Hematopoietic multipotent progenitor cell treated with erythropoietin and hydrocortisone succinate and interleukin-3 and kit ligand, for 8 days (in vitro differentiated cells): ENCODE measurements around the gene ANO8.

Experiments
- DNase-seq: peaks from one replicate; pipeline ENCODE4 v3.0.0-alpha.2; 2015

Gene ANO8

DNA sequence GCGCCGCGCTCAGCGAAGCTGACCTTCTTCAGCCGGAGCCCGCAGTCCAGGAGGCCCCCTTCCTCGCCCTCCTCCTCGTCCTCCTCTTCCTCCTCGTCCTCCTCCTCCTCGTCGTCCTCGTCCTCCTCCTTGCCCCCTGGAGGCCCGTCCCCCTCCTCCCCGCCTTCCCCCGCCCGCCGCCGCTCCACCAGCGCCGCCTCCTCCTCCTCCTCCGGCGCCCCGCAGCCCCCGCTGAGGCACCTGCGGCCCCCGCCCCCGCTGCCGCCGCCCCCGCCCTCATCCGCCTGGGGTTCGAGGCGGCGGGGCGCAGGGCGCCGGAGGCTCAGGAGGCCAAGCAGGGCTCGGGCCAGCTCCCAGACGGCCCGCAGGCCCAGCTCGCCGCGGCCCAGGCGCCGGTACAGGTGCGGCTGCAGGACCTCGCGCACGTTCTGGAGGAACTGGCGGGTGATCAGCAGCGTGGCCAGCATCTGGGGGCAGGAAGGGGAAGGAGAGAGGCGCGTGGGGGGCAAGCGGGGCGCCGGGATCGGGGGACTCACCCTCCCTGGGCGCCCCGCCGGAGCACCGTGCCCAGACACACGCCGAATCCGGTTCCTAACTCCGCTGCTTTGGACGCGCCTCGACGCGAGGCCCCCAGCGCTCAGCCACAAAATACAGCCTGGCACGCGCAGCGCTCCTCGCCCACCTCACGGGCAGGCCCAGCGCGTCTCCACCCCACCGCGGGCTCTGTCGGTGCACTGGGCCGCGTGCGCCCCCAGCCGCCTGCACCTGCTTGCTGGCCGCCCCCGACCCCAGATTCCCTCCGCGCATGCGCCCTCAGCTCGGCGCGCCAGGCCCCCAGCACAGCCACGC is 5.9 kb downstream of the ANO8 start:
- no peak for DNase-seq

DNA sequence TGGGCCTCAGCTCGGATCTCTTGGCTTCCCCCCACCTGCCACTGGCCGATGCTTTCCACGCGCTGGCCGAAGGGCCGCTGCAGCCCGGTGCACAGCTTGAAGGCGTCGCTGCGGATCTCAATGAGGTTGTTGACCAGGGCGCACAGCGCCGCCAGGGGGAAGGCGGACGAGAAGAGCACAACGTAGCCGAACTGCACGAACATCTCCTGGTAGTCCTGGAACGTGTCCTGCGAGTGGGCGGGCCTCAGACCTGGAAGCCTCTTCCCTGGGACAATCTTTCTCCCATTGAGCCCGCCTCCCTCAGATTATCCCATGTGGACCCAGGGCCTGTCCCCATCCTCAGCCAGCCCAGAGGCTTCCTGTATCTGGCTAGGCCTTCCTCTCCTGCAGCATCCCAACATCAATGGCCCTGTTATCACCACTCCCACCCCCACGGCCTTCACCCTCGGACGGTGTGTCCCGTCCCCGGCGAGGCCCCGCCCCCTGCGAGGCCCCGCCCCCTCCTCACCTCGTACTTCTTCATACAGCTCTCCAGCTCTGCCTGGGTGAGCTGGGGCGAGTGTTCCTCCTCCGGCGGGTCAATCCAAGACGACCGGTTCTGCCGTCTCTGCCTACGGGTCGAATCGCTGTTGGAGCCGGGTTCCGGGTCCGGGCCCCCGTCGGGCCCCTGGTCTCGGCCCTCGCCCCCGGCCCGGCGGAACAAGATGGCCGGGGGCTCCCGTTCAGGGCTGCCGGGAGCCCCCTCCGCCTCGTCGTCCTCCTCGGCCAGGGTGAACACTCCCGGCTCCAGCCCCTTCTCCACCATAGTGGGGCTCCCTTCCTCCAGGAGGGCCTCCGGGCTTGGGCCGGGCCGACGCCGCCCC is 6.8 kb downstream of the ANO8 start:
- peak; percentile 37 for DNase-seq

DNA sequence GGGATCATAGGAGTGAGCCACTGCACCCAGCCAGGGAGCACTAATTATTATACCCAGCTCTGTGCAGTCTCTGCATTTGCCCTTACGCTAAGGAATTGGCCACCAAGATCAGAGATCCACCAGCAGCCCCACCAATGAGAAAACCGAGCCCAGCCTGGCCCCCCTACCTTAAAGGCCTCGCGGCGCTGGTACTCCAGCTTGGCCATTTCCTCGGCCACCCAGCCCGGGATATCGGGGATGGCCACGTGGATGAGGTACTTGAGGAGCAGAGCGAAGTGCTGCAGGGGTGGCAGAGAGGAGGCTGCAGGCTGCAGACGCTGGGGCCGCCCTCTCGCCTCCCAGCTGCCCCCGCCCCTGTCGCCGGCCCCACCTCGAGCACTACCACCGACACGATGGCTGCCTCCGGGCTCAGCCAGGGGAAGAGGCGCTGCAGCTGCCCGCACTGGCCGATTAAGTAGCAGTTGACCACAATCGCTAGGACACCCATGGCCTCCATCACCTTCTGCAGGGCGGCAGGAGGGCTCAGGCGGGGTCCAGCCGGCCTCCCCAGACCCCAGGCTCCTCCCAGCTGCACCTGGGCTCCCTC is 7.5 kb downstream of the ANO8 start:
- no peak for DNase-seq

DNA sequence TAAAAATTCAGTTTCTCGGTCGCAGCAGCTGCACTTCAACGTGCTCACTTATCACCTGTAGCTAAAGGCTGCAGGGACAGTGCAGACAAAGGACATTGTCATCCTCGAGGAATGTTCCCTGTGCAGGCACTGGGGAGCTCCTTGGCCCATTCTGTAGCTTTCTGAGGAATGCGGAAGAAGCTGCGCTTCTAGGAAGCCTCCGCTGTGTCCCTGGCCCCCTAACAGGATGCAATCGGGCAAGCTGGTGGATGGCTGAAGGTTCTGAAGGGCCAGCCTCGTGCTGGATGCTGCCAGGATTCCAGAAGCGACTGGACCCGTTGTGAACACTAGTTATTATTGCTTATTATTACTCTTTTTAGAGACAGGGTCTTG is 8.1 kb downstream of the ANO8 start:
- no peak for DNase-seq

DNA sequence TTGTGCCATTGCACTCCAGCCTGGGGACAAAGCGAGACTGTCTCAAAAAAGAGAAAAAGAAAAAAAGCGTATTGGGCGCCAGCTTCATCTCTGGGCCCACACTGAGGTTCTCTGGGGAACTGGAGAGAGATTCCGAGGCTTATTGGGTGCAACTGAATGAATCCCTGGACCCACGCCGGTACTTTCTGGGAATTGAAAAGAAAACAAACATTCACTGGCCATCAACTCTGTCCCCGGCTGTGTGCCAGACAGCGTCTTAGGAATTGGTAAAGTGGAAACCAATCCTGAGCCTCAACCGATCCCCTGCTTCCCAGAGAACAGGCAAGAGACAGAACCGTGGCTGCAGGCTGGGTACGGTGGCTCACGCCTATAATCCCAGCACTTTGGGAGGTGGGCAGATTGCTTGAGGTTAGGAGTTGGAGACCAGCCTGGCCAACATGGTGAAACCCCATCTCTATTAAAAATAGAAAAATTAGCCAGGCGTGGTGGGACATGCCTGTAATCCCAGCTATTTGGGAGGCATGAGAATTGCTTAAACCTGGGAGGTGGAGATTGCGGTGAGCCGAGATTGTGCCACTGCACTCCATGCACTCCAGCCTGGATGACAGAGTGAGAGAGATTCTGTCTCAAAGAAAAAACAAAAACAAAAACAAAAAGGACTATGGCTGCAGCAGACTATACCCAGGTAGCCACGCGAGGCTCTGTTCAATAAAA is 8.6 kb downstream of the ANO8 start:
- DNase-seq: no peak

DNA sequence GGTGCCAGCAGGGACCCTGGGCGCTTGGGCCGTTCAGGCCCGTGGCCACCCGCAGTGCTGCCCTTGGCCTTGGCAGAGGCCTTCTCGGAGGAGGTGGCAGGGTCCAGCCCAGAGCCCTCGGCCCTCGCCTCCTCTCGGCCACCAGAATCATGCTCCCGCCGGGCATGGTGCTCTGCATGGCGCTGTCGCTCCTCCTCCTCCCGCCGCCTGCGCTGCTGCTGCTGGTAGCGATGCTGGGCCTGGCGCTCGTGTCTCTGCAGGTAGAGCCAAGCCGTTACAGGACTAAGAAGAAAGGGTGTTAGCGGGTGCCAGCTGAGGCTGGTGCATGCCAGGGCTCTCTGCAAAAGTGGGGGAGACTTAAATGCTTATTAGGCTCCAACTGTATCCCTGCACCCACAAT is 9.5 kb downstream of the ANO8 start:
- no peak for DNase-seq

DNA sequence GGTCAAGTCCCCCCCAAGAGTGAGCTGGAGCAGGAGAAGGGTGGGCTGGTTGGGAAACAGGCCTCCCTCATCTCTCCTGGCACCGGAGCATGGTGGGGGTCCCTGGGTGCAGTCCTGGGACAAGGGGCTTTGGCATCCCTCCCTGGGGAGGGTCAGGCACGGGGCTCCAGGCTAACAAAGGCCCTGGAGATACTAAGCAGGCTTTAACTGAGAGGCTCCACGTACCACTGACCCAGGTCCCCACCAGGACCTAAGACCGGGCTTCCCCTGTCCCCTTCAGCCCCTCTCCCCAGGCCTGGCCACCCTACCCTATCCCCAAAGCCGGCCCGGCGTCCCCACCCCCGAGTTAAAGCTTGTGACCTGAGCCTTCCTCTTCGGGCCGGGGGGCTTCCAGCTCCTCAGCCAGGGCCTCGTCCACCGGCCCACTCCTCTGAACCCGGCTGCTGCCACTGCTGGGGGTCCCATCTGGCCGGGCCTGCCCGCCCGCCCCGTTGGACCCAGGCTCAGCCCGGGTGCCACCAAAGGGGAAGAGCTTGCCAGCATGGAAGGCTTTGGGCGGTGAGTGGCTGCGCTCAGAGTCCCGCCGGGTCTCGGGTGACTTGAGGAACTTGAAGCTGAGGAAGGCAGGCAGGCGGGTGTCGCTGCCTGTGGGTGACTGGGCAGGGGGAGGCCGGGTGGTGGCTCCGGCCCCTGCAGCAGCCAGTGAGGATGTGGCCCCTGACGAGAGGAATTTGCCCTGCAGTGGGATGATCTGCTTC is 10.1 kb downstream of the ANO8 start:
- DNase-seq: no peak

DNA sequence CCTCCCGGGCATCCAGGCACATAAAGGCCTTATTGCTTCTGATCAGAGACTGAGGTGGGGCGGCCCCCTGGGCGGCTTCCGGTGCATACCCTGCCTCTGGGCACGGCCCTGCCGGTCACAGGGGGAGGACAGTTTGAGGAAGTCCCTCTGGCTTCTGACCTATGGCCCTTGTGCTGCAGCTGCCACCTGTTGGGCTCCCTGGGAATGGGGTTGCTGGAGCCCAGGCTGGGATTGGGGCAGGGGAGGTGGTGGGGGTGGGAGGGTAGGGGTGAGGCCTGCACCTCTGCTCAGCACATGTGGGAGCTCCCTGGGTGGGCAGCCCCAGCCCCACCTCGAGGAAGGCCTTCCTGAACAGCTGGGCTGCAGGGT is 10.7 kb downstream of the ANO8 start:
- DNase-seq: peak; percentile 27

DNA sequence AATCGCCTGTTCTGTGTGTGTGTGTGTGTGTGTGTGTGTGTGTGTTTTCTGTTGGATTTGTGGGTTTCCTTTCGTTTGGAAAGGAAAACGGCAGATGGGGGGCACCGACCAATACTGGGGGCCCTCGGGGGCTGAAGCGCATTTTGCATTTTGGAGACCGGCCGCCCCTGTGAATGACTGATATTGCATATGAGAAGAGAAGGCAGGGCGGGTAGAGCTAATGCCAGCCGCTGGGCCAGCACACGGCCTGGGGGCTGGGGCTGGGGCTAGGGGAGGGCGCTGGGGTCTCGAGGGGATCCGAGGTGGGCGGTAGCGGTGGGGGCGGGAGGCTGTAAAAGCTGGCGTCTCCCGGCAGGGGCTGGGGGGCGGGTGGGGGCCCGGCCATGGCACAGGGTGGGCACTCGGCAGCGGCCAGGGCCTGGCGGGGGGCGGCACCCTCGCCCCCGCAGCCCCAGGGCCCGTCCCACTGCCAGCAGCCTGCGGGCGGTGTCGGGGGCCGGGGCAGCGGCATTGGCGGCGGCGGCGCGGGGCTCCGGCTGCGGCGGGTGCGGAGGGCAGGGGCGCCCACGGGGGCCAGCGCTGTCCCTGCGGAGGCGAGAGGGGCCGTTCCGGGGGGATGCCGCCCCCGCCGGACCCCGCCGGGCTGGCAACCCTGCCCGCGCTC is 11.2 kb downstream of the ANO8 start:
- no peak for DNase-seq

DNA sequence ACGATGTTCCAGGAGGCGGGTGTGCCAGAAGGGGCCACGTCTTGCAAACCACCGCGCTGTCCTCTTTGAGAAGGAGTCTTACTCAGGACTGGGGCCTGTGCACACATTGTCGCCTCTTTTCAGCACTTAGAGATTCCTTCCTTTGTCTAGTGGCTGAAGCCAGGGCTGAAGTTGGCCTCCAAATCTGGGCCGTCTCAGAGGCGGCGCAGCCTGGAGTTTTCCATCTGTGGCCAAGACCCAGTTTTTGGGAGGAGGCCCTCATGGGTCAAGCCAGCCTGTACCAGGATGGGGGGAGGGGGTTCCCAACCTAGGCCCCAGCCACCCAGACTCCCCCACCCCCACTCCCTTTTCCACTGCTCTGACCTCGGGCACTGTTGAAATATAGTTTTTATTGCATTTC is 11.8 kb downstream of the ANO8 start:
- DNase-seq: no peak

DNA sequence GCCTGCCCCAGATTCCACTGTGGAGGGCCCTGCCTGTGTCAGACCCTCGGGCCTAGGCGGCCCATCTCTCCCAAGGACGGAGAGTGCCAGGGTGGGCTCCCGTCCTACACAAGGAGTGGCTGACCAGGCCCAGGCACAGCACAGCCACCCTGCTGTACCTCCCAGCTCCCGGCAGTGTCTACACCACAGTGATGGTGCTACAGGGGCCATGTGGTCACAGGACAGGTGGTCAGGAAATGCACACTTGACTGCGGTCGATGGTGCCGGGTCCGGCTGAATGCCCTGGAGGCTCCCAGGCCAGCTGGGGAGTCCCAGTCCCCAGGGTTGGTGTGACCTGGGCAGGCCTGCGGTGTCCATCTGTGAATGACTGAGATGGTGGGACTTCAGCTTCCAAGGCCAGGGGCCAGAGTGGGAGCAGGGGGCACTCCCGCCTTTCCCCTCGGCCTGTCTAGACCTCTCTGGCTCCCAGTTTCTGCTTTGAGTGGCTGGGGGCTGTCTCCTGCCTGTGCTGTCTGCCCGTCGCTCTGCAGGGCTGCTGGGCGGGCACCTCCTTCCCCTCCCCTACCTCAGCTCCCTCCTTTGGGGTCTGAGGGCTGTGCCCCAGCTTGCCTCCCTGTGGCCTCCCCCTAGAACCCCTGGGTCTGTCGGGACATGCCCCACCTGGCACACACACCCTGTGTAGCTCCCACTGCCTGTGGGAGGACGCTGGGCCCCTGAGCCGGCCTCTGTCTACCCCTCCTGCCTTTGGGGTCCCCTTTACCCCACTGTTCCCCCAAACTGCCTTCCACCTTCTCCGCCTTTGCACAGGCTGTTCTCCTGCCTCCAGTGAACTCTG is 12.8 kb downstream of the ANO8 start:
- DNase-seq: no peak

DNA sequence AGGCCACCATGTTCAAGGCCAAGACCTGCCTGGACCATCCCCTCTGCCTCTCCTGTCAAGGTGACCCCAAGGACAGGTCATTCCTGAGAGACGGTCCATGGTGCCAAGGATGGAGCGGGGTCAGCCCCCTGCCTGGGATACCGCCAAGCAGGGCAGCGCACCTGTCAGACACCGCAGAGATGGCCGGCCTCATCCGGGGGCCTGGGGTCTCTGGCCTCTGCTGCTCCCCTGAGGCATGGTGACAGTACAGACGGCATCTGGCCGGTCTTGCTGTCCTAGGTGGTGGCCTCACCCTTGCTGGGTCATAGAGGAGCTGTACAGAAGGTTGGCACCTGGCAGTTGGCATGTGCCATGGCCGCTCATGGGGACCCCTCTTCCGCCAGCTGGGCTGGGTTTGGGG is 14.2 kb downstream of the ANO8 start:
- no peak for DNase-seq

DNA sequence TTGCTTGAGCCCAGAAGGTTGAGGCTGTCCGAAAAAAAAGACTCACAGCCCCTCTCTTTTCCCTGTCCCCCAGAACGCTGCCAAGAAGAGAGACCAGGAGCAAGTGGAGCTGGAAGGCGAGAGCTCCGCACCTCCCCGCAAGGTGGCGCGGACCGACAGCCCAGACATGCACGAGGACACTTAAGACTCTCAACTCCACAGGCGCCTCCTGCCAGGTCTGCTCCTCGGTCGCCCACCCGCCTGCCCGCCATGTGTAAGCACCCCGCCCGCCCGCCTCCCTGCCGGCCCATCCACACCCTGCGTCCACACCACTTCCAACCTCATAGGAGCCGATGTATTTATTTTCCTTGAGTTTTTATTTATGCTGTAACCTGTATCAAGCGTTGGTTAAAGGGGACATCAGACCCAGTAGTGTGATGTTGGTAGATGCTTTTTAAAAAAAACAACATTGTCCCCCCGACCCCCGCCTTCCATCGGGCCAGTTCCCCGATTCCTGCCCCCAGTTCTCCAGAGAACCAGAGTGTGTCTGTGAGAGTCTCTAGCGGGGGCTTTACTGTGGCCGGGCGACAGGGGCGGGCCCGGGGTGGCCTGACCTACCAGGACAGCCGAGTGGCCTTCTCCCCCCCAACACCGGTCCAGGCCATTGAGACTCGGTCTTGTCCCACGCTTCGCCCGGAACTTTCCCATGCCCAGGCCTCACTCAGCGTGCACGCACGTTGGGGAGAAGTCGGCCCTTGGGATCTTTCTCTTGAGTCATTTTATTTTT is 15.0 kb downstream of the ANO8 start:
- DNase-seq: no peak

DNA sequence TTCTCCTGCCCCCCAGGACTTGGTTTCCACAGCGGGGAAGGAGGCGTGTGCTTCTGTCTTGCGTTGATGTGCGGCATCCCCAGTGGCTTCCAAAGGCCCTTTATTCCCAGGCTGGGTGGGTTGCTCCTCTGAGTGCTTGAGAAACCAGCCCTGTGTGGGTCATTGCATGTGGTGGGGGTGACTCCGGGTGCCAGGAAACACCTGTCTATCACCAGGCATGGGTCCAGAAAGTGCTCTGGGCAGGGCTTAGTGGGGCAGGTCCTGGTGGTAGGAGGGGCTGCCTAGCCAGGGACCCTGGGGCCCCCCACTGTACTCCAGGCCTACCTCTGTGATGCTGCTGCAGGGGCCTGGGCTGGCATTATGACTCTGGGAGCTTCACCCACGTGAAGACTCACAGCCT is 15.7 kb downstream of the ANO8 start:
- DNase-seq: no peak

DNA sequence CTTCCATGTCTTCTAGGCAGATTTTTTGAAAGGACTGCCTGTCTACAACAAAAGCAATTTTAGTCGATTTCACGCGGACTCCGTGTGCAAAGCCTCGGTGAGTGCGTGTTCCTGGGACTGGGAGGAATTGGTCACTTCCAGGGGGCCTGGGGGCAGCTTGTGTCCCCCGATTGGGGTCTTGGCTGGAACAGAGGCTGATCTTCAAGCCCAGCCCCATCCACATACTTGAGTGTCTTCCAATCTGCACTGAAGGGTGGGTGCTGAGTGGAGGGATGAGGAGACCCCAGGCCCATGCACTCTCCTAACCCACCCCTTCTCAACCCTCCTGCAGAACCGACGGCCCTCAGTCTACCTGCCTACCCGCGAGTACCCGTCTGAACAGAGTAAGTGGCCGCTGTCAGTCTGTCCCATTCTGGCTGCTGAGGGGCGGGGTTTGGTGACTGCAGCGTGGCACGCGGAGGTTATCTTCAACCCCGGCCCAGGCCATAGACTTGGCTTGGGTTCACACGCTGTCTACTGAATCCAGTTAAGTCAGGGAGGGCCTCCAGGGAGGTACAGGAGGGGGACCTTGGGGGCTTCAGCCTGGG is 20.6 kb downstream of the ANO8 start:
- no peak for DNase-seq

DNA sequence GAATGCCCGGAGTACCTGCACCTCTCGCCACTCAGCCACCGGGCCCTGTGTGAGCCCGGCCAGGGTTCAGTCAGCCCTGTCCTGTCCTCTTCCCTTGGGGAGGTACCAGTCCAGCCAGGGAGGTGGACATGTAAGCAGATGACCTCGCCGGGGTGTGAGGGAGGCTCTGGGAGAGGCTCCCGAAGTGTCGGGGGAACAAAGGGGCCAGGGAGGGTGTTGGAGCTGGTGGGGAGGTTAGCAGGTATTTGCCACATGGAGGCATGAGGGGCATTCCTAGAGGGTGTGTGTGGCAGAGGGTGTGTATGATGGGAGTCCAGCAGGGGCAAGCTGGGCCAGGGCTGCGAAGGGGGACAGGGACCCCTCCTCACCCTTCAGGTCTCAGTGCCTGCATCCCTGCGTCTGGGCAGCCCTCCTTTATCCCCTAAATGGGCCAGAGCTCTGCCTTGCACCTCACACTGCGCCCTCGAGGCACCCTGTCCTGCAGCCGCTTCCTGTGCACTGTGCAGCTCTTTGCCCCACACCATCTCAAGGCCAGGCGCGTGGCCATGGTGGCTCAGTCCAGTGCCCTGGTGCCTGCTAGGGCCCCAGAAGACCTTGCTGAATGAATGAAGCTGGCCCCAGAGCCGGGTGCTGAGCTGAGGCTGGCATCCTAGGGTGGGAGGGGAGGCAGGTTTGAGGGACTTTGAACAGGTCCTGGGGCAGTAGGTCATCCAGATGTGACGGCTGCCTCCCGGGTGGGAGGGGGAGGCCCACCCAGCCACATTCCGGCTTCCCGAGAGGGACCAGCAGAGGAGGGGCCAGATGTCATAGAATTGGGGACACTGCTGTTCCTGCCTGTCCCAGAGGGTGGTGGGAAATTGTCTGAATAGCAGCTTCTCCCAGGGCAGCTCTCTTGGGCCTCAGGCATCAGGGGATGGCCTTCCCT is 22.2 kb downstream of the ANO8 start:
- DNase-seq: no peak

DNA sequence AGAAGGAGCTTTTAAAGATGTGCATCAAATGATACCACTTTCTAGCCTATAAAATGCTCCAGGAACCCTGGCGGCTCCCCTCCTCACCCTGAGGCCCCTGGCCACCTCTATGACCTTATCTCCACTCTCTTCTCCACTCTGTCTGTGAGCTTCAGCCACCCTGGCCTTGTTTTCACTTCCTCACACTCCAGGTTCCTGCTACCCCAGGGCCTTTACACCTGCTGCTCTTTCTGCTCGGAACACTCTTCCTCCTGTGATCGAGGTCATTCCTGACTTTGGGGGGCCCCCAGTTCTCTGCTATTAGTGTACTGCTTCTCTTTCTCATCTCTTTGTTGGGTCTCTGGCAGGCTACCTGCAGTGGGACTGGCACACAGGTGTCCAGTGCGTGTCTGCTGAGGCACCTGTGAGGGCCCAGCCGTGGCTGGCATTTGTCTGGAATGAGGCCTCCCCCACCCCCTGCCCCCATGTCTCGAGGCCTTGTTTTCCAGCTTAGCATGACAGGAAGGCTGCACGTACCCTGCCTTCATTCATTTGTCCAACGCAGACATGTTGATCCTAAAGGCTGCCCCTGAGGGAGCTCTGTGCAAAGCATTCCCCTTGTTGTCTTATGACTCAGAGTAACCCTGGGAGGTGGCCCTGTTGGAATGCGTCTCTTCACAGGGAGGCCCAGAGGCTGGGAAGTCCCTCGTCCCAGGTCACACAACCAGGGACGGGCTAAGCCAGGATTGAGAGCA is 23.0 kb downstream of the ANO8 start:
- no peak for DNase-seq

DNA sequence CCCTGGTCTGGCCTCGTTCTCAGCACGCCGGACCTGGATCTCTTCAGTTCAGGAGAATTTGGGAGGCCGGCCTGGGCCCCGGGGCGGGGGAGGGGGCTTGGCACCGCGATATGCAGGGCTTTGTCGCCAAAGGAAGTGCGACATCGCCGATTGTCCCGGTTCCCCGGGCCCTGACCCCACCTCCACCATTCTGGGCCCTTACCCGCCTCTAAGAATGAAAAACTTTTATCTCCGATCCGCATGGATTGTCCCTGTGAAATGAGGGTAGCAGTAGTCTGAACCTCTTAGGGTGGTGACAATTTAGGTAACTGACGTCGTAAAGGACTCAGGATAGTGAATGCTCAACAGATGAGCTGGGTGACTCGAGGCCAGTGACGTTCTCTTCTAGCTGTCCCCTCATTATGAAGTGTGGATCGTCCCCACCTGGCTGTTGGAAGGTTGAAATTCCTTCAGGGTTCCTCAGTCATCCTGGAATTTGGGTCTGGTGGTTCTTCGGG is 24.6 kb downstream of the ANO8 start:
- no peak for DNase-seq
